ENCODE results near the gene UBE2D2.

UBE2D2 gene

GRCh38 chr5:139551191-139551889 lies 9.8 kb upstream of the UBE2D2 start:
- Histone ChIP-seq H3K36me3 (replicated peaks) (no peaks in the 10 kb centered on the region), H3K27ac (no peak overlapping the region), H3K27me3 (replicated peaks) (no peaks in the 10 kb centered on the region), H3K4me3 (ENCODE audit: low read depth, low read length) (no peak overlapping the region)
- in situ Hi-C loops (cut with HindIII; ENCODE audit: low pct_ligation_motif_present, low sequenced_read_pairs), result no loop called here
- no peak for DNase-seq
- no peak for TF ChIP-seq CTCF (IDR thresholded peaks at IDR 0.05; ENCODE audit: low read depth, low read length, missing control alignments)

- Histone ChIP-seq H3K36me3 (replicated peaks) (no peaks in the 10 kb centered on the region), H3K27me3 (replicated peaks) (no peaks in the 10 kb centered on the region), H3K27ac (no peak overlapping the region), H3K4me3 (ENCODE audit: low read depth, low read length) (no peak overlapping the region)
- no peak for TF ChIP-seq CTCF (IDR thresholded peaks at IDR 0.05; ENCODE audit: low read depth, low read length, missing control alignments)
- in situ Hi-C loops (cut with HindIII; ENCODE audit: low pct_ligation_motif_present, low sequenced_read_pairs), result no loop called here
- DNase-seq, result no peak
Measured at GRCh38 chr5:139552893-139553575, 8.1 kb upstream of the UBE2D2 start.

GRCh38 chr5:139554264-139554663 lies 6.9 kb upstream of the UBE2D2 start:
- DNase-seq, result no peak
- Histone ChIP-seq H3K36me3 (replicated peaks) (no peaks in the 10 kb centered on the region), H3K27me3 (replicated peaks) (no peaks in the 10 kb centered on the region), H3K27ac (no peak overlapping the region), H3K4me3 (ENCODE audit: low read depth, low read length) (no peak overlapping the region)
- in situ Hi-C loops (cut with HindIII; ENCODE audit: low pct_ligation_motif_present, low sequenced_read_pairs), result no loop called here
- TF ChIP-seq CTCF (IDR thresholded peaks at IDR 0.05; ENCODE audit: low read depth, low read length, missing control alignments), result no peak

- H3K36me3 ChIP-seq (replicated peaks), result no peaks in the 10 kb centered on the region
- H3K27ac ChIP-seq, result no peak overlapping the region
- in situ Hi-C loops (cut with HindIII; ENCODE audit: low pct_ligation_motif_present, low sequenced_read_pairs), result no loop called here
- H3K4me3 ChIP-seq (ENCODE audit: low read depth, low read length), result no peak overlapping the region
- no peak for DNase-seq
- no peaks in the 10 kb centered on the region for H3K27me3 ChIP-seq (replicated peaks)
- no peak for TF ChIP-seq CTCF (IDR thresholded peaks at IDR 0.05; ENCODE audit: low read depth, low read length, missing control alignments)
Measured at GRCh38 chr5:139557811-139558210, 3.3 kb upstream of the UBE2D2 start.

GRCh38 chr5:139561655-139562451 lies 714 bp downstream of the UBE2D2 start:
- H3K36me3 ChIP-seq (replicated peaks), result no peaks in the 10 kb centered on the region
- no peak for TF ChIP-seq CTCF (IDR thresholded peaks at IDR 0.05; ENCODE audit: low read depth, low read length, missing control alignments)
- no peaks in the 10 kb centered on the region for H3K27me3 ChIP-seq (replicated peaks)
- in situ Hi-C loops (cut with HindIII; ENCODE audit: low pct_ligation_motif_present, low sequenced_read_pairs), result no loop called here
- no peak for DNase-seq
- peak overlapping the region; percentile 89 for H3K4me3 ChIP-seq (ENCODE audit: low read depth, low read length)
- H3K27ac ChIP-seq, result peak overlapping the region; percentile 71

Data from brain microvascular endothelial cell (primary cell).